Lower leg skin (tissue), 3 donors: ENCODE measurements around the gene CLEC16A.

ENCODE experiments used
- POLR2A ChIP-seq, 2 donors: fragments of 450-650 bp; IDR thresholded peaks; one replicate each; pipeline ENCODE4 v1.6.1; 2016 to 2017; ENCODE audit warnings: antibody characterized with exemption in 2 of 2, mild to moderate bottlenecking in 1 of 2, moderate library complexity in 1 of 2
- TF ChIP-seq, protein P1 (sequence below), 3 donors: fragments of 450-650 bp; IDR thresholded peaks; one replicate each; pipeline ENCODE4 v1.5.1; 2016; ENCODE audit warnings: antibody characterized with exemption in 3 of 3, mild to moderate bottlenecking in 3 of 3, moderate library complexity in 2 of 3

GRCh38 chr16:10989559-10989958 is 45.2 kb downstream of the CLEC16A start:
- TF ChIP-seq, protein P1, sequence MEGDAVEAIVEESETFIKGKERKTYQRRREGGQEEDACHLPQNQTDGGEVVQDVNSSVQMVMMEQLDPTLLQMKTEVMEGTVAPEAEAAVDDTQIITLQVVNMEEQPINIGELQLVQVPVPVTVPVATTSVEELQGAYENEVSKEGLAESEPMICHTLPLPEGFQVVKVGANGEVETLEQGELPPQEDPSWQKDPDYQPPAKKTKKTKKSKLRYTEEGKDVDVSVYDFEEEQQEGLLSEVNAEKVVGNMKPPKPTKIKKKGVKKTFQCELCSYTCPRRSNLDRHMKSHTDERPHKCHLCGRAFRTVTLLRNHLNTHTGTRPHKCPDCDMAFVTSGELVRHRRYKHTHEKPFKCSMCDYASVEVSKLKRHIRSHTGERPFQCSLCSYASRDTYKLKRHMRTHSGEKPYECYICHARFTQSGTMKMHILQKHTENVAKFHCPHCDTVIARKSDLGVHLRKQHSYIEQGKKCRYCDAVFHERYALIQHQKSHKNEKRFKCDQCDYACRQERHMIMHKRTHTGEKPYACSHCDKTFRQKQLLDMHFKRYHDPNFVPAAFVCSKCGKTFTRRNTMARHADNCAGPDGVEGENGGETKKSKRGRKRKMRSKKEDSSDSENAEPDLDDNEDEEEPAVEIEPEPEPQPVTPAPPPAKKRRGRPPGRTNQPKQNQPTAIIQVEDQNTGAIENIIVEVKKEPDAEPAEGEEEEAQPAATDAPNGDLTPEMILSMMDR (IDR thresholded peaks at IDR 0.05), result no peak
- no peak for TF ChIP-seq POLR2A (IDR thresholded peaks at IDR 0.05)
